GM21529 (cell line): ENCODE results near the gene PROCA1.

Source experiments
- ATAC-seq: cut with Tn5 transposase; IDR thresholded peaks from one replicate; pipeline ENCODE4 v1.9.1; 2021; ENCODE audit not compliant: unreplicated experiment

The PROCA1 gene

DNA sequence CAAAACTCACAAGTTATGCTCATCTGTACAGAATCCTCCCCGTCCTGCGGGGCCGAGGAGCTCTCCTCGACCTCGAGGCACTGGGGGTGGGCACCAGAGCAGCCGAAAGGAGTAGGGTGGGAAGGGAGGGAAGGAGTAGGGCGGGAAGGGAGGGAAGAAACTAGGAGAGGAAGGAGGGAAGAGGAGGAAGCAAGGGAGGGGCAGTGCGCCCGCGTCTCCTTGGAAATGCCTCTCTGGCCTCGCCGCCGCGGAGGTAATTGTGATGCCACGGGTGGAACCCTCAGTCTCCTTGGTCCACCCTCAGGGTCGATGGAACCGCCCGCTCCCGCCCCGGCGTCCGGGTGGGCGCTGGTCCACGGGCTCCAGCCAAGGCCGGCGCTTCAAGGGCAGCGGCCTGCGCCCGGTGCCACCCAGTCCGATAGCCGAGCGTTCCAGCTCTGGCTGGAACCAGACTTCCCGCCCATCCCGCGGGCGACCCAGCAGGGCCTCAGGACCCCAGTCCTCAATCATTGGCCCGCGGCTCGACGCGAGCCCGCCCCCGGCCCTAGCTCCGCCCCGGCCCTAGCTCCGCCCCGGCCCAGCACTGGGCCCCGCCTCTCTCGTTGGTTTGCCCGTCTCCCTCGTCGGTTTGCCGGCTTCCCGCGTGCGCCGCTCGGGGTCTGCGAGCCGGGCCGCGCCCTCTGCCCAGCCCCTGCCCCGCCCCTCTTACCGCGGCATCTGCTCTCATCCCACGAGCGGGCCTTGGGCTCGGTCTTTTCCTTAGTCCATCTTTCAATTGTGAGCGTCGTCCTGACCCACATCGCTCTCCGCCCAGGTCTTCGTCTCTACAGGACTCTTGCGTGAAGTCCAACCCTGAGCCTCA lies 596 bp downstream of the PROCA1 start:
- peak; percentile 75 for ATAC-seq

DNA sequence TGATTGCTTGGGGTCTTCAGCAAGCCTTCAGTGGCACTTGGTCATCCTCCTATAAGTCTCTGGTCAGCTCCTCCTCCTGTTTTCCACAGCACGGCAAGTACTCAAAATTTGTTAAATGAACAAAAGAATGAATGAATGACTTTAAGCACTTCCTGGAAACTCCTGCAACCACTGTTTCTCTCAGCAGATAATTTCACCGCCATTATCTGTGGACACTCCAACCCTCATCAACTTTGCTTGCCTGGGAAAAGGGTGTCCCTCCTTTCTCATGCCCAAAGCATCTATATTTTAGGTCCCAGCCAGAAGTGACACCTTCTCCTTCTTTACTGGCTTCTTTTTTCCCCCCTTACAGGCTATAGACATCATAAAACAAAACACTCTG lies 4.4 kb downstream of the PROCA1 start:
- no peak for ATAC-seq

DNA sequence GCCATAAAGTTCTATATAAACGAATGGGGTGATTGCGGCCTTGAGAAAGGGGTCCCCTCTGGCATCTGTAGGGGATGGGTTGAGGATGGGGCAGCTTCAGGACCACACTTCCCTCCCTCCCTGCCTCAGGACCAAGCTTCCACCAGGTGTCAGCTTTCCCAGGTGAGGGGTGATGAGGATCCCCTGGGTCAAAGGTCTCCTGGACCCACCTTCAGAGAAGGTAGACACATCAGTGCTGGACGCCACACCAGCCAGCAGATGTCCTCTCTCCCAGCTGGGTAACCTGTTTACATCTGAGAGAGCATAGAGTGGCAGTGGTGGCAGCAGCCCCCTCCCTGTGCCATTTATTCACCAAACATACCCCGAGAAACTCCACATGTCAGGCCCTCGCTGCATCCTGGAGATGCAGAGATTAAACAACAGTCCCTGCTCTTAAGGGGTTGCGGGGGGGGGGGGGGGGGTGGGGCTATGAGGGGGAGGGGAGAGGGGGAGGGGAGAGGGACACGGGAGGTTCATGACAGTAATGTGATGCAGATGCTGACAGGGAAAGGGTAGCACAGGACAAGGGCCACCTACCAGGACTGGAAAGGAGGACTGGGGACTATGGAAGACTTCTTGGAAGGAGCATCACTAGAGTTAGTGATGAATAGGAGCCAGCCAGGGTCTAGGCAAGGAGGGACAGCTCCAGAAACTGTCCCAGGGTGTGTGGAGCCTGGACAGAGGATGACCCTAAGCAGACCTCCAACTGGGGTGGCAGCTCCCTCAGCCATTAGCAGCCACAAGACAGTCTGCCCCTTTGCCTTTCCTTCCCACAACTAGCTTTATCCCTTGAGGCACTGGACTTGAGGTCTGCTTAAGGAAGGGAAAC lies 5.0 kb downstream of the PROCA1 start:
- ATAC-seq: no peak

DNA sequence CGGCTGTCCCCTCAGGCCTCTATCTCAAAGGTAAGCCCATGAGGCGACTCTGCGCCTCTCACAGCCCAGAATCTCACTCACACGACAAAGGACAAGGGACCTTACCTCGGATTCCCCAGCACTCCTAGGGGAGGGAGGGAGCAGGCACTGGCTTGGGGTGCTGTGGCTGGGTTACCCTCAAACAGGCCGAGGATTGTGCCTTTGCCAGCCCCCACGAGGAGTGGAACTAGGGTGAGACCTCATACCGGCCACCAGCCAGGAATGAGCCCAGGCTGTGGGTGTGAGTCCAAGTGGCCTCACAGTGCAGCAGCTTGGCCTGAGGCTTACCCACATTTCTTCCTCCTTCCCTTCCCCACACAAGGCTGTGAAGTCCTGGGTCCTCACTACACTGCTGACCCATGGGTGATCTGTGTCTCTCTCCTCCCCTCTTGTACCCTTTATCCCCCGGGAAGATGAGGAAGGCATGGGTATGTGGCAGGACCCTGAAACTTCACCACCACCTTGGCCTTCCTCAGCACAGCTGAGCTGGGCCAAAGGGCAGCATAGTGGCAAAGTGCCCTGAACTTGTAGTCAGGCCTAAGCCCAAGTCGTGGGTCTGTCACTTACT lies 5.9 kb downstream of the PROCA1 start:
- no peak for ATAC-seq

DNA sequence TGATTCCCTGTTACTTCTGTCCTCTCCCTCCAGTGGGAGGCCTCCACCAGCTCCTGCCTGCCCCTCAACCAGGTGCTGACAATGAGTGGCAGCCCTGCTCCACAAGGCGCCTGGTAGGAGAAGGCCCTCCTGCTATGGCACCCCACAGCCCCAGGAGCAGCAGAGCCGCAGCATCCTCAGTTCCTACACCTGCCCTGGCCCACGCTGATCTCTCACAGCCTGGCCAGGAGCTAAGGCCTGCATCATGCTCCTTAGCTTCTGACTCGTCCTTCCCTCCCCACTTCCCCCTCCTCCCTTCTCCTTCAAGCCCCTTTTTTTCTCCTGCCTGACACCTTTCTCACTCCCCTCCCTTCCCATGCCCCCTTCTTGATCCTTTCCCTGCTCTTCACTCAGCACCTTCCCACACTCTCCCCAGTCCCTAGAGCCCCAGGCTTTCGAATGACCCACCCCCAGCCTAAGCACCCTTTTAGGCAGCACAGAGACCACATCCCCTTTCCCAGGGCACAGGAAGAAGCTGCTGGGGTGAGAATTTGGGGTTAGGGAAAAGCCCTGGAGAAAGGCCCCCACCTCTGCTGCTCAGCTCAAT lies 6.5 kb downstream of the PROCA1 start:
- no peak for ATAC-seq

DNA sequence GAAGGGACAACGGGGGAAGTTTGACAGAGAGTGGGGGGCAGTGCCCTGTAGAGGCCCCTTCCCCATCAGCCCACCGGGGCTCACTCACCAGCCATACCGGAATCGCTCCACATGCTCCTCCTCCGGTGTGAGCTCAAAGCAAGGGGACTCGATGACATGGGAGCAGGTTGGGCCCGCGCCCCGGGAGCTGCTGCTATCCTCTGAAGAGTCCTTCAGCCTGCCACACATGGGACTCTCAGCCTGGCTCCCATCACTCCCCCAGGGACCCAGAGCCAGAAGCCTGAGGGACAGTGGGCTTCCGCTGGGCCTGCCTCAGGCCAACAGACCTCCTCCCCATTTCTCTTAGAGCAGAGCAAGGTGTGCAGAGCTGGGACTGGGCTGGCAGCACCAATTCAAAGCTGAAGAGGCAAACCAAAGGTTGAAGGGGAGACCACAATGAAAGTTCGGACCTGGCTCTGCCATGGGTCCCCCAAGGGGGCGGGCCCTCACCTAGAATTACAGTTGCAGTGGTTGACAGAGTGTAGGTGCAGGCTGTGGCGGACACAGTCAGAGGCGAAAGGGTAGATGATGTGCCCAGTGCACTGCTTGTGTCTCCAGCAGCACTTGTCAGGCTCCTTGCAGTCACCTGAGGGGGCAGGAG lies 7.3 kb downstream of the PROCA1 start:
- no peak for ATAC-seq

DNA sequence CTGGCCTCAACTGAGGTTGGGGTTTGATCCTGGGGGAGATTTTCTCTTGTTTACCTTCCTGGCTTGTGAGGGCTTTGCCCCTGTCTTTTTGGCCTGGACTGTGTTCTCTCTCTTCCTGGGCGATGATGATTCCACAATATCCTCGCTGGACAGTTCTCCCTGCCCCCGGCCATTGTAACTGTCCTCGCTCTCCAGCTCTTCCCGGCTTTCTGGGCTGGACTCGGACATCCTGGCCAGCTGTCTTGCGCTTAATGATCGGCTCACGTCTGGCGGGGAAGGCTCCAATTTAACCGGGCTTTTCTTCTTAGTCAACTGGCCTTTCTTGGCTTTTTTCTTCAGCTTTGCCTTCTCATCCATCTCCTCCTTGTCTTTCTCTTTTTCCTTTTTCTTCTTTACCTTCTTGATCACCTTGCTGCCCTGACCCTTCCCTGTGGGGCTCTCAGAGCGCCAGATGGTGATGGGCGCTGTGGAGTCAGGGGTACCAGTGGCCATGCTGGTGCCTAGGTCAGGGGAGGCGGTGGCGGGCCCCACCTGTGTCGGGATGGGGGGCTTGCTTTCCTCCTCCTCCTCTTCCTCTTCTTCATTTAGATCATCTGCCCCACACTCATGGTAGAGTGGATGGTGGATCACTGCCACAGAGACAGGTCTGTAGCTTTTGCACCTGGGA lies 8.0 kb downstream of the PROCA1 start:
- ATAC-seq: no peak

DNA sequence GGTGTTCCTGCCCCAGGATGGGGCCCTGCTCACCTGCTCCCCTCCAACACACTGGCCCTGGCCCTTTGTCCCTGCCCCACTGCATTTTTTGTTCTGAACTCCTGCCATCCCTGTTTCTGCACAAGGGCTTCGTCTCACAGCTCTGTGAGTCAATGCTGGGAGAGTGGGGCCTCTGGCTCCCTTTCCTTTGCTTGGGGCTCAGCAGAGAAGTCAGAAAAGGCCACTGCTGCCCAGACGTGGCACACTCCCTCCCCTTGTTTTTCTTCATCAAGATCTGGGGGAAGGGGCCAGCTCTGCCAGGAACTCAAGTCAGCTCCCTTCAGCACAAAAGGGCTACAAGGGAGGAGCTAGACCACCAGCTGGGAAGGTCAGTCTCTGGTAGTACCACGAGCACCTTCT lies 8.9 kb downstream of the PROCA1 start:
- no peak for ATAC-seq

DNA sequence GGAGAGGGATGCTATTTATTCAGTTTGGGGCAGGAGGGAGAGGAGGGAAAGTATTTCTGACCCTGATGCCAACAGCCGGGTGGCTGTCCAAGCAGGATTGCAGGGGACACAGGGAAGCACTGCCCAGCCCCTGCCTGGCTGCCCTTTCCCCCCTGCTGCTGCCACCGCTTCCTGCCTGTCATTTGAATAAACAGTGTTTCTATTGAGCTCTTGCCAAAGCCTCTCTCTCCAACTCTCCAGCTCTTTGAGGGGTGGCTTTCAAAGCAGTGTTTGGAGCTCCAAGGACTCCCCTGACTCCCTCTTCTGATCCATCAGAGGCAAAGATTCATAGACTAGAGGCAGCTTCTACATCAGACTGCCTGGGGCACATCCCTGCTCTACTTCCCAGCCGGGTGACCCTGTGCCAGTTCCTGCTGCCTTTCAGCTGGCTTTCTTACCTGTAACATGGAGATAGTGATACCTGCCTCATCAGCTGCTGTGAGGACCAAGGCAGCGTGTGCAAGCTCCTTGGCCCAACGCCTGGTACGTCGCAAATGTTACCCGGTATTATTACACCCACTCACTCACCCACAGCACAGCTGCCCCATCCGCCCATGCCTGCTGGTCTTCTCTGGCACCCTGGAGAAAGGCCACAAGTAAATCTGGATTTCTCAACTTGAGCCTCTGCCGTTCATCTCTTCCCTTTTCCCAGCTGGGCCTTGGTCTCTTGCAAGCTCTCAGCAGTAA lies 9.5 kb downstream of the PROCA1 start:
- ATAC-seq: no peak

DNA sequence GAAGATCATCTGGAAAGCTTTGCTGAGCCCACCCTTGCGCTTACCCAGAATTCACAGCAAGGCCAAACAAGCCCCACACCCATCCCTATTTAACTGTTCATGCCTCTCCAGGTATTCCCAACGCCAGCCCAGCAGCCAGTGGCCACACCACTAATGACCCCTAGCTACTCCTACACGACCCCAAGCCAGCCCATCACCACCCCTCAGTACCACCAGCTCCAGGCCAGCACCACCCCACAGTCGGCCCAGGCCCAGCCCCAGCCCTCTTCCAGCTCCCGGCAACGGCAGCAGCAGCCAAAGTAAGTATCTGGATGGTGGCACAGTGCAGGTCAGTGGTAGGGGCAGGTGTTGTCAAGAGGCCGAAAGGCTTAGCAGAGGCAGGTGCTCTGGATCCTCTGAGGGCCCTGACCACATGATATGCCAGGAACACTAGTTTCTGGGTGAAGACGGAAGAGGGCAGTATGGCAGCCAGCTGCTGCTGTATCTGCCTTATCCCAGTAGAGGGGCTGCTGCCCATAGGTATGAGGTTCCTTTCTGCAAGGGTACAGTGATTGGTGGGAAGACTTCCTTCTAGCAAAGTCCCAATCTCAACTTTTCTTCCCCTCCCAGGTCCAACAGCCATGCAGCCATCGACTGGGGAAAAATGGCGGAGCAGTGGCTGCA lies 10.7 kb downstream of the PROCA1 start:
- ATAC-seq: no peak

DNA sequence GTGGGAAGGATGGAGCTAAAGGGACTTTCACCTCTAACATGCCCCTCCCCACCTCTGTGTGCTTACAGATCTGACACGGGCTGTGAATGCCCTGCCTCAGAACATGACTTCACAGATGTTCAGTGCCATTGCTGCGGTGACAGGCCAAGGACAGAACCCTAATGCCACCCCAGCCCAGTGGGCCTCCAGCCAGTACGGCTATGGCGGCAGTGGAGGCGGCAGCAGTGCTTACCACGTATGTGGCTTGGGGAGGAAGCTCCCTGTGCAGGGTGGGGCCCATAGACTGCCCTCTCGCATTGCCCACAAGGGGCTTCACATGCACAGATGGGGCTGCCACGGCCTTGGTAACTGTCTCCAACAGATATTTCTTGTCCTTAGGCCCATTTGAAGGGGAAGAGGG lies 11.4 kb downstream of the PROCA1 start:
- no peak for ATAC-seq

DNA sequence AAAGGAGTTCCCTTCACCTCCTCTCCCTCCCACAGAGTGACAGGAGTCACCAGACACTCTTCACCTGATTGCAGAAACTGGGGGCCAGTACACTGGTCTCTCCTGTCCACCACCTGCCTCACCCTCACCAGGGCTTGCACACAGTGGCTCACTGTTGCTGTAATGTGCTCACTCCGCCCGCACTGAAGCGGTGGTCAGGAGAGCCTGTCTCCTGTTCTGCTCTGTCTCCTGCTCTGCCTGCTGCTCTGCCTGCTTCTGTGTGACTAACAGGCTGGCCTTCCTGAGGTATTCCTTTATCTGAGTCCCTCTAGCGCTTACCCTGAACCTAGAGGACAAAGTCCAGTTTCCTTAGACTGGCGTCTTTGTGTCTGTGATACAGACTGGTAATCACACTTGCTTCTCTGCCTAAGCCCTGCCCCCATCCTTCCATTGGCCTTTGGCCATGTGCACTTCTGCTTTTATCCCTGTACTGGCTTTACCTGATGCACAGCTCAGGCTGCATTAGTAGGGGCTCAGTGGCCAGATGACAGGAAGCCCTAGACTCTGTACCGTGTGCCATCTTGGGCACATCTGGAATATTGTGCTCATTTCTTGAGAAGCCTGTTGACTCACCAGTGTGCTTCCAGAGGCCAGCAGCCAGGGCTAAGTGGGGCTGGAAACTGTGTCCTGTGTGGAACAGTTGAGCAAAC lies 13.3 kb downstream of the PROCA1 start:
- no peak for ATAC-seq

DNA sequence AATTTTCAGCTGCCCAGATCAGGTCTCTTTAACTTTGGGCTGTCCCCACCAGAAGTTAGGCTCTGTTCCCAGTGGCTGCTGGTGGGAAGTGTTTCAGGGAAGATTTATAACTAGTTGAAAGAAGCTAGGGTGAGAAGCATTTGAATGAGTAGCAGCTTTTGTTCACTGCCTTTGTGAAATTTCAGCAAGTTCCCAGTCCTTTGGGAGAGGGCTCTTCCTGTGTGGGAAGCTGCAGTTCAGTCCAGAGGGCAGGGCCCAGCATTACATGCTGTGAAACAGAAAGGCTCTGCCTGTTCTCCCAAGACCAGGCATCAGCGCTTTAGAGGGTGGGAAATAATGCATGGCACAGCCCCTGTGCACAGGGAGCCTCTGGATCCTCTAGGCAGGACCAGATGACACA lies 17.8 kb downstream of the PROCA1 start:
- no peak for ATAC-seq

DNA sequence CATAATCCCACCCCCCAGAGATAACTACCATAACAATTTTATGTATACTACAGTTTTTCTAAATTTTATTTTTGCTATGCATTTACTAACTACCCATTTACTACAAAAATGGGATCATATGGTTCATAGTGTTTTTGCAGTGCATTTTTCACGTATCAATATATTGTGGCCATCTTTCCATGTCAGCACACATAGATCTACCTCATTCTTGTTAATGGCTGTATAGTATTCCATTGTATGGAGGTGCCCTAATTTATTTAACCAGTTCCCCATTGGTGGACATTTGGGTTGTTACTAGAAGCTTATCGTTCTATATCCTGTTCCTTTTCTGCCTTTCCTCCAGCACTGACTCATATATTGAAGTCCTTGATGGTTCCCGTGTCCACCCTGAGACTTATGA lies 22.7 kb downstream of the PROCA1 start:
- ATAC-seq: no peak

DNA sequence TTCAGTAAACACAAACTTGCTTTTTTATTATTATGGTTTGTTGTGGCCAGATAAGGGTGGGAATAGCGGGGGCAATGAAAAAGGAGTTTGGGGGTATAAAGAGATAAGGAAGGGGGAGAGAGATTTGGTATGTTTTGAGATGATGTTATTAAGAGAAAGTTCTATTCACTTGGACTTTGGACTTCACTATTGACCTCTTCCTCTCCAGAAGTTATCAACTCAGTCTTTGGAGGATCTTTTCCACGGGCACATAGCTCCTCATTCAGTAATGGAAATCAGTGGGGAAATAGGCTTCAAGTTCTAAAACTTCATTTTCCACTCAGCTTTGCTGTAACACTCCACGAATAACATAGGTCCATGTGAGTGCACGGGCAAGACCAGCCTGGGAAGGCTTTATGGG lies 23.2 kb downstream of the PROCA1 start:
- ATAC-seq: no peak

DNA sequence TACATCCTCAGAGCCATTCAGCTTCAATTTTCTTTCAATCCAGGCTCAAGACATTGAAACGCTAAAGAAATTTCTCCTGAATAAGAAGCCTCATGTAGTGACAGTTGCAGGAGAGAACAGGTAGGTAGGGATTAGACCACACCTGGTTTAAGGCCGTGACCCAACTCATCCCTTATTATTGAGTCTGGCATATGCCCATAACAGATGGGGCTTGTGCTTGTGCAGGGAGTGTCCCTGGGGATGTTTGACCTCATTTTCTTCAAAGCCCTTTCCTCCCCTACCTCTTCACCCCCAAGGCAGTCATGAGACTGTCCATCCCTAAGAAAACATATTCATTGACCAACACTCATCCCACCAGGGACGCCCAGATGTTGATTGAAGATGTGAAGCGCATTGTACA lies 25.4 kb downstream of the PROCA1 start:
- ATAC-seq: no peak

DNA sequence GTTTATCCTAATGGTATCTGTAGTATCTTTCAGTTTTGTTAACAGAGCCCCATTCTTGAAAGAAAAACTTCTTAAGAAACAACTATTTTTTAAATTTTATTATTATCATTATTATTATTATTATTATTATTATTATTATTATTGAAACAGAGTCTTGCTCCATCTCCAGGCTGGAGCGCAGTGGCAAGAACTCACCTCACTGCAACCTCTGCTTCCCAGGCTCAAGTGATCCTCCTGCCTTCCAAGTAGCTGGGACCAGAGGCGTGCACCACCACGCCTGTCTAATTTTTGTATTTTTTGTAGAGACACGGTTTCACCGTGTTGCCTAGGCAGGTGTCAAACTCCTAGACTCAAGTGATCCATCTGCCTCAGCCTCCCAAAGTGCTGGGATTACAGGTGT lies 26.3 kb downstream of the PROCA1 start:
- ATAC-seq: no peak

DNA sequence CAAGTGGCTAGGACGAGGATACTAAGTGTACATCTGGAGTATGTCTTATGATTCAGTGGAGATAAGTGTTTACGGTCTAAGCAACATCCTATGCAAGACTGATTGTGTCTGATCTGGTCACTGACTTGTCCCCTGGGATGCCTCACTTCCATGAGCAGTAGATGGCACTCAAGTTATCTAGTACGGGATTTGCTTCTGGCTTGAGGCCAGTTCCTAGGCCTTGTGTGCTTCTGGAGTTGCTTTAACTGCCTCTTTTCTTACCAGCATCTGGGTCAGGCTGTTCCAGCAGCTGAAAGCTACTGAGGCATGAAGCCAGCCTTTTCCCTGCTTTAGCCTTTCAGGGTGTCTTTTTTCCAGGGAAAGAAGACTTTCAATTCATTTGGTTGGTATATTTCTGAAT lies 26.7 kb downstream of the PROCA1 start:
- ATAC-seq: no peak

DNA sequence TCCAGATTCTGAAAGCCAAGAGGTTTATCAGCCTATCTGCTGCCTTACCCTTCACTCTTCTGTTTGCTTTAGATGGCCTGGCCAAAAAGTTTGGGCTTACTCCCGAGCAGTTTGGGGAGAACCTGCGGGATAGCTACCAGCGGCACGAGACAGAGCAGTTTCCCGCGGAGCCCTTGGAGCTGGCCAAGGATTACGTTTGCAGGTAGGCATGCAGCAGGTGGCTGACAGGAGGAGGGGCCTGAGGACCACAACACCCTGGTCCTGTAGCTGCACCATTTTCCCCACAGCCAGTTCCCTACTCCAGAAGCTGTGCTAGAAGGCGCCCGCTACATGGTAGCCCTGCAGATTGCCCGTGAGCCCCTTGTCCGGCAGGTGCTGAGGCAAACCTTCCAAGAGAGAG lies 29.0 kb downstream of the PROCA1 start:
- no peak for ATAC-seq
